Liver (tissue), 3 donors: Measurements from ENCODE around the gene B3GNT9.

Experiments
- CTCF ChIP-seq: fragments of 150-350 bp; IDR thresholded peaks from 2 replicates; pipeline ENCODE4 v1.5.1; 2017; ENCODE audit warnings: improper control_type of control experiment, low read depth, low read length; ENCODE audit not compliant: missing input control
- JUND ChIP-seq, 2 donors: IDR thresholded peaks; 2 replicates each; pipeline ENCODE4 v1.6.1; 2016; ENCODE audit warnings: antibody characterized with exemption in 2 of 2
- RAD21 ChIP-seq, 2 donors: IDR thresholded peaks; 2 replicates each; pipeline ENCODE4 v1.6.1; 2016; ENCODE audit warnings: antibody characterized with exemption in 2 of 2, mild to moderate bottlenecking in 2 of 2
- REST ChIP-seq: IDR thresholded peaks from 2 replicates; pipeline ENCODE4 v1.6.1; 2016; ENCODE audit warnings: antibody characterized with exemption, mild to moderate bottlenecking
- donor health status: healthy.
- donor health status: healthy.

GRCh38 chr16:67165121-67166078 is 14.6 kb upstream of the B3GNT9 start:
- TF ChIP-seq CTCF (no peak), REST (no peak), RAD21 (IDR thresholded peaks at IDR 0.05) (no peak), JUND (IDR thresholded peaks at IDR 0.05) (no peak)
